Non-pigmented ciliary epithelial cell (primary cell): ENCODE results near the gene VAMP2.

ENCODE experiments used
- DNase-seq: peaks from one replicate; pipeline ENCODE4 v3.0.0-alpha.2; 2010; ENCODE audit warnings: low read depth

The VAMP2 gene, protein sequence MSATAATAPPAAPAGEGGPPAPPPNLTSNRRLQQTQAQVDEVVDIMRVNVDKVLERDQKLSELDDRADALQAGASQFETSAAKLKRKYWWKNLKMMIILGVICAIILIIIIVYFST

DNA sequence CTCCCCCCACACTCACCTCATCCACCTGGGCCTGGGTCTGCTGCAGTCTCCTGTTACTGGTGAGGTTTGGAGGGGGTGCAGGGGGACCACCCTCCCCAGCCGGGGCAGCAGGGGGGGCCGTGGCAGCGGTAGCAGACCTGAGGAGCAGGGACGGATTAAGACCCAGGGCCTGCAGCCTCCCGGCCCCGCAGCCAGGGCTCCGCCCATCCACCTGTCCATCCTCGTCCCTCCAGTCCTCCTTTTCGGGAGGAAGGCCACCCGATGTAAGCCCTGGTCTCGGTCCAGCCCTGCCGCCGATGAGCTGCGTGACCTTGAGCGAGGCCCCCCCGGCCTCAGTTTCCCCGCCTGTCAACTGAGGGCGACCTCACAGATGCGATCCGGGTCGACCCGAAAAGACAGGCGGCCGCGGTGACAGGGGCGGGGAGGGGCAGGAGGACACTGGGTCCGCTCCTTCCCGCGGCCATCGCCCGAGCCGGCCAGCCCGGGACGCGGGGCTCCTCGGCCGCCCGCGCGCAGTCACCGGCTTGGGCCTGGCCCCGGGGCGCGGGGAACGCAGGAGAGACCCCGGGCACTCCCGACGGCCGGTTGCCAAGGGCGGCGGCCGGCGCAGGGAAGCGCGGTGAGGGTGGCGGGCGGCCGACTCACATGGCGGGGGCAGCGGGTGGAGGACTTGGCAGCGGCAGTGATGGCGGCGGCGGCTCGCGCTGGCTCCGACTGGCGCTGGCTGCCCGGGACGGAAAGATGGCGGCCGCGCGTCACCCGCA is at the start of gene VAMP2:
TSS of gene VAMP2 (minus strand) at position 716 of the 764 bp plus-strand sequence. CDS start at position 647, 69 bp downstream.
- DNase-seq = no peak

DNA sequence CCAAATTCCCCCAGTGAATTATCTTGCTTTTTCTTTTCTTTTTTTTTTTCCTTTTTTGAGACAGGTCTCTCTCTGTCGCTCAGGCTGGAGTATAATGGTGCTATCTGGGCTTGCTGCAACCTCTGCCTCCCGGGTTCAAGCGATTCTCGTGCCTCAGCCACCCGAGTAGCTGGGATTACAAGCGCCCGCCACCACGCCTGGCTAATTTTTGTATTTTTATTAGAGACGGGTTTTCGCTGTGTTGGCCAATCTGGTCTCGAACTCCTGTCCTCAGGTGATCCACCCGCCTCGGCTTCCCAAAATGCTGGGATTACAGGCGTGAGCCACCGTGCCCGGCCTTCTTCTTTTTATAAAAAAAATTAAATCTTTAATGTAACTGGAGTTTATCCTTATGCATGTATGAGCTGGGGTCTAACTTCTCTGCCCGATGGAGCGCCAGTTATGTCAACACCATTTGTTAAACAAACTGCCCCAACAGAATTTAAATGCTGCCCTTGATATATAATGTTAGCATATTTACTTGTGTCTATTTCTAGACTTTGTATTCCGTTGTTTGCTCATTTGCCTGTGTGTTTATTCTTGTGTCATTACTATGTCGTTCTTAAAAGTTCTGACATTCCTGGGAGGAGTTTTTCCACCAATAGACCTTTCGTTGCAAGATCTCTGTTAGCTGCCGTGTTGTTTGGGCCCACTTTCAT is 48.2 kb upstream of the VAMP2 start:
- no peak for DNase-seq

GRCh38 chr17:8209907-8210760 is 47.4 kb upstream of the VAMP2 start, which contains the start of gene AURKB:
AURKB (minus strand) TSS chr17:8210575; CDS start chr17:8210224, 351 bp downstream.
- peak; percentile 93 for DNase-seq

DNA sequence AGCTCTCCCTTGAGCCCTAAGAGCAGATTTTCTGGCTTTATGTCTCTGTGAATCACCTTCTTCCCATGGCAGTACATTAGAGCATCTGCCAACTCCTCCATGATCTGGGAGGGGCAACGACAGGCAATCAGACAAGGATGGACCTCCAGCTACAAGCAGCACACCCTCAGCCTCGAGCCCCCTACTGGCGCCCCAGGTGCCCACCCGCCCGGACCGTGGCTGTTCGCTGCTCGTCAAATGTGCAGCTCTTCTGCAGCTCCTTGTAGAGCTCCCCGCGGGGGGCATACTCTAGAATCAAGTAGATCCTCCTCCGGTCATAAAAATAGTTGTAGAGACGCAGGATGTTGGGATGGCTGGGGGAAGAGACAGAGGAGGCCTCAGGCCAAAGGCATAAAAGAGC is 43.8 kb upstream of the VAMP2 start:
- no peak for DNase-seq

- DNase-seq = no peak
These were observed 42.2 kb upstream of the VAMP2 start for GRCh38 chr17:8204761-8205555.

DNA sequence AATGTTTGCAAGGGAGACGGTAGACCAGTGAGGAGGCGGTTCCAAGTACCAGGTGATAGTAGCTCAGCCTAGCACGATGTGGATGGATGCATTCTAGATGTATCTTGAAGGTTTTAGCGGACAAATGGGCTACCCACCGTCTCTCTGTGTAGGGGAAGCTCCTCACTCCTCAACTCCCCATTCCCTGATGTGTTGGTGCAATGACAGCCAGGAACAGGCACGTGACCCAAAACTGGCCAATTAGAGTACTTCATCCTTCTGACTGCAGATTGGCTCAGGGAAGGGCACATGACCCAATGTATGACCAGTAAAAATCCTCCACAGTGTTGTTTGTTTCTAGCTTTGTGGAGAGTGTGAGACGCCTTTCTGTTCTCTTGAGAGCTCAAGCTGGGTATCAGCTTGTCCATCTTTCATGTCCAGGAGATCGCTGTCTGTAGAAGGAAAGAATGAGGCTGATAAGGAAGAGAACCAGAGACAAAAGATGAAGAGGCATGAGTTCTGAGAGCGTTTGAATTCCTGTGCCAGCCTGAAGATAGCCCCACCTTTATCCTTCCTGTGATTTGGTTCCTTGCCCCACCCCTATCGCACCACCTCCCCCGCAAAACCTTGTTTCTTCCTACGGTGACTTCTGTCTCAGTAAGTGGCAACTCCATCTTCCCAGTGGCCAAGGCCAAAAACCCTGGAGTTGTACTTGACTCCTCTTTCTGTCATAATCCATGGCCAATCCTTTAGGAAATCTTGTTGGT is 29.5 kb upstream of the VAMP2 start:
- DNase-seq = no peak

GRCh38 chr17:8190506-8190905 is 27.8 kb upstream of the VAMP2 start:
- no peak for DNase-seq

- DNase-seq = peak; percentile 96
These were observed 27.1 kb upstream of the VAMP2 start, which contains the start of gene BORCS6 for GRCh38 chr17:8189711-8190477. BORCS6 (minus strand) TSS chr17:8190180; CDS start chr17:8190140, 40 bp downstream.

- no peak for DNase-seq
These were observed 26.4 kb upstream of the VAMP2 start for GRCh38 chr17:8189041-8189710.

- DNase-seq = no peak
These were observed 25.6 kb upstream of the VAMP2 start for GRCh38 chr17:8188263-8188839.

DNA sequence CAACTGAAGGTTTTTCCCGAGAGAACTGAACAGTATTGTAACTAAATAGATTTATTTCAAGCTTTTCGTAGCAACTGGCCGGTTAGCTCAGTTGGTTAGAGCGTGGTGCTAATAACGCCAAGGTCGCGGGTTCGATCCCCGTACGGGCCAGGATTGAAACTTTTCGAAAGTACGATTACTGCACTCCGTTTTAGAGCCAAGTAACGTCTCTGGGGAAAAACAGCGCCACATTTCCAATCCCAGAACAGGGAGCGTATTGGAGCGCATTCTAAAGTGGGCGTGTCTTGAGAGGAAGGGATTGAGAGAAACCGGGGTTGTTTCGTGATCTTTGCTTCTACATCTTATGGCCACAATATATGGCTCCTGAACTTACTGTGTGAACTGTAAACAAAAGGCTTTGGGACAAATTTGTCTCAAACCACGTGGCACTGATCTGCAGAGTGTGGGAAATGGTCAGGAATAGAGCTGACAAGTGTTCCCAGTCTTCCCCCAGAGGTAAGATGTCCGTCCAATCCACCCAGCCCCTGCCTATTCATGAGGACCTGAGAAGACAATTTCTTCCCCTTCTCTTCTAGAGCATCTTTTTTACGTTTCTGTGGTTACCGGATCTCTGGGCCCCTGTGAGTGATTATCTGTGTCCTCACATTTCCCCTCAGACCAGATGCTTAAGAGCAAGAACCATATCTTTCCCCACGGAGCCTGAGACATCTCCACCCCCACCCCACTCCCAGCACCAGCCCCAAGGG is 24.9 kb upstream of the VAMP2 start:
- peak; percentile 98 for DNase-seq

- peak; percentile 89 for DNase-seq
These were observed 24.2 kb upstream of the VAMP2 start for GRCh38 chr17:8186787-8187516.

GRCh38 chr17:8186446-8186786 is 23.7 kb upstream of the VAMP2 start:
- no peak for DNase-seq

- no peak for DNase-seq
These were observed 23.1 kb upstream of the VAMP2 start for GRCh38 chr17:8185582-8186445.

DNA sequence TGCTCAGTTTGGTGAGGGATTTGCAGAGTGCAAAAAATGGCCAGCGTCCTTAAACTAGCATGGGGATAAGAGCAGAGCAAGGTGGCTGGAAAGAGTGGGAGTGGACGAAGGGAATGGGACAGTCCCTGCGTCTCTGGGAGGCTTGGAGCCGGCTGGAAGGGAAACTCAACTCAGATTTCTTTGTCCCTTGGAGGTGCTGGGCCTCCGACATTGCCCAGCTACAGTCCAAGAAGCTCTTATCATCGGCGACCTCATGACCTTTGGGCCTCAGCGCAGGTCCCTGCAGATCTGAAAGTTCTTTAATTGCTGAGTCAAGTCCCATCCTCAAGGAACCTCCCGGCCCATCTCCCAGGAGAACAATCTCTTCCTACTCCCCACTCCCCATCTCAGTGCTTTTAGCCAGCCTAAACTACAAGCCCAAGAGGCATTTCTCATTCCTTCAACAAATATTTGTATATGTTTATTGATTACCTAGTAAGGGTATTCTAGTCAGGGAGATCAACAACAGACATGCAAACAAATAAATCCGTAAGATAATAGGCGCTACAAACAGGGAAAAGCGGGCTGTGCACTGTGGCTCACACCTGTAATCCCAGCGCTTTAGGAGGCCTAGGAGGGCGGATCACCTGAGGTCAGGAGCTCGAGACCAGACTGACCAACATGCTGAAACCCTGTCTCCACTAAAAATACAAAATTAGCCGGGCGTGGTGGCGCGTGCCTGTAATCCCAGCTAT is 14.4 kb upstream of the VAMP2 start:
- DNase-seq = no peak
